Mesothelial cell of epicardium (in vitro differentiated cells): Measurements from ENCODE around the gene DDI2. TPM values are rescaled to one million over a fixed set of nuclear protein-coding genes. Genes with fewer than 3 reads are reported as not detected.
"Not testable (repeated sequence)": the region's sequence is repeated elsewhere in the genome, so short reads cannot be mapped to it uniquely, and the experiment has no call there.

Experiments used
- DNase-seq, 2 experiments: peaks; one replicate each; pipeline ENCODE4 v3.0.0; 2021; ENCODE audit warnings: low spot score in 2 of 2; ENCODE audit not compliant: unreplicated experiment in 2 of 2
- H3K27ac Mint-ChIP-seq: 2 replicates; pipeline ENCODE4 v1.8.0; 2021; ENCODE audit warnings: mixed read lengths
- H3K27me3 Mint-ChIP-seq: 2 replicates; pipeline ENCODE4 v1.8.0; 2021; ENCODE audit warnings: low read depth, mixed read lengths
- H3K36me3 Mint-ChIP-seq: 2 replicates; pipeline ENCODE4 v1.8.0; 2021; ENCODE audit warnings: mixed read lengths
- H3K4me1 Mint-ChIP-seq: 2 replicates; pipeline ENCODE4 v1.8.0; 2021; ENCODE audit warnings: mixed read lengths
- H3K4me3 Mint-ChIP-seq: 2 replicates; pipeline ENCODE4 v1.8.0; 2021; ENCODE audit warnings: mild to moderate bottlenecking, moderate library complexity, mixed read lengths
- H3K9me3 Mint-ChIP-seq: 2 replicates; pipeline ENCODE4 v1.8.0; 2021; ENCODE audit warnings: mixed read lengths
- total RNA-seq: library from RNA; stranded (reverse); gene quantifications from 3 replicates; pipeline ENCODE4 v1.2.1, GENCODE V29; 2021
- TF ChIP-seq, protein P1 (sequence below): fragments of 200-600 bp; sonication (generic); IDR thresholded peaks from one replicate; pipeline ENCODE4 v1.5.0; 2021; ENCODE audit warnings: antibody characterized with exemption; ENCODE audit not compliant: unreplicated experiment

The DDI2 gene
- total RNA-seq, 1 donor from 2014 or later = 34.5 TPM

DNA sequence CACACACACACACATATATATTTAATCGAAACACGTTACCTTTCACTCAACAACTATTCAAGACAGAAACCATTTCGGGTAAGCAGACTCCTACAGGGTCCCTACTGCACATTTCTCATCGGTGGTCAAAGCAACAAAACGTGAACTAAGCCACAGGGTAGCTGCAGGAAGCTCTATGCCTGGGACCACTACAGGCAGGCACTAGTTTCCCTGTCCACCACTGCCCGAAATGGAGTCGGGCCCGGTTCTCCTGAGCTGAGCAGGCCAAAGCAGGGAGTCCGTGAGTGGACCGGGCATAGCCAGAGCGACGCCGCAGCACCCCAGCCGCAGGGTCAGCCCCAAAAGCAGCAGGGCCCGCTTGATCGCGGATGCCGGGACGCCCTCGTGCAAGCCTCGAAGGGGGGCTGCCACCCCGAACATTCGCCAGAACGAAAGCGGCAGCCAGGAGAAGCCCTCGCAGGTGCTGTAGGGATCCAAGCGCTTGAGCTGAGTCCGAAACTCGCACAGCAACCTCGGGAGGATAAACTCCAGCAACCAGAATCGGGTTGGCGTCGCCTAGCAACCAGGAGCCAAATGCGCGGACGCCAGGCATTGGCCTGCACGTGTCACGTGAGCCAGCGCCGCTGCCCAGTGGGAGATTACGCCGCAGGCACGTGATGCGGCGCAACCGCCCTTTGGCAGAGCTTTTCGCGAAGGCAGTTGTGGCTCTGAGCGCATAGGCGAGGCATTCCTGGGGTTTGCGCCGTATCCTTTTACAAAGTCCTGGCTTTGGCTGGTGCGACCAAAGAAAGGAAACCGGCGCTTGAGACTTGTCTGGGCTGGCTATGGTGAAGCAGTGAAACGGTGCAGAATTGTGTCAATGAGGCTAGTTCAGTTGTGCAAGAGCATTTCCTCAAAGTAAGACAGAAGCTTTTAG lies 13.9 kb upstream of the DDI2 start:
- TF ChIP-seq, protein P1, sequence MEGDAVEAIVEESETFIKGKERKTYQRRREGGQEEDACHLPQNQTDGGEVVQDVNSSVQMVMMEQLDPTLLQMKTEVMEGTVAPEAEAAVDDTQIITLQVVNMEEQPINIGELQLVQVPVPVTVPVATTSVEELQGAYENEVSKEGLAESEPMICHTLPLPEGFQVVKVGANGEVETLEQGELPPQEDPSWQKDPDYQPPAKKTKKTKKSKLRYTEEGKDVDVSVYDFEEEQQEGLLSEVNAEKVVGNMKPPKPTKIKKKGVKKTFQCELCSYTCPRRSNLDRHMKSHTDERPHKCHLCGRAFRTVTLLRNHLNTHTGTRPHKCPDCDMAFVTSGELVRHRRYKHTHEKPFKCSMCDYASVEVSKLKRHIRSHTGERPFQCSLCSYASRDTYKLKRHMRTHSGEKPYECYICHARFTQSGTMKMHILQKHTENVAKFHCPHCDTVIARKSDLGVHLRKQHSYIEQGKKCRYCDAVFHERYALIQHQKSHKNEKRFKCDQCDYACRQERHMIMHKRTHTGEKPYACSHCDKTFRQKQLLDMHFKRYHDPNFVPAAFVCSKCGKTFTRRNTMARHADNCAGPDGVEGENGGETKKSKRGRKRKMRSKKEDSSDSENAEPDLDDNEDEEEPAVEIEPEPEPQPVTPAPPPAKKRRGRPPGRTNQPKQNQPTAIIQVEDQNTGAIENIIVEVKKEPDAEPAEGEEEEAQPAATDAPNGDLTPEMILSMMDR = no peak
- Mint-ChIP-seq H3K27ac (peak overlapping the region; percentile 94), H3K4me3 (peak overlapping the region; percentile 79), H3K27me3 (peaks cover 8% of the 10 kb centered on the region), H3K4me1 (peaks cover 10% of the 10 kb centered on the region), H3K9me3 (no peaks in the 10 kb centered on the region), H3K36me3 (no peaks in the 10 kb centered on the region)
- peak; percentile 89 to 92 for DNase-seq

DNA sequence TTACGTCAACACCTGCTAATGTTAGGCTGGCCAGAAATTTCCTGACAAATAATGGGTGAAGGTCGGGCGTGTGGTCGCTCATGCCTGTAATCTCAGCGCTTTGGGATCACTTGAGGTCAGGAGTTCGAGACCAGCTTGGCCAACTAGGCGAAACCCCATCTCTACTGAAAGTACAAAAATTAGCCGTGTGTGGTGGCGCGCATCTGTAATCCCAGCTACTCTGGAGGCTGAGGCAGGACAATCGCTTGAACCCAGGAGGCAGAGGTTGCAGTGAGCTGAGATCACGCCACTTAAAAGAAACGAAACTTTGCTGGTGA lies 13.3 kb upstream of the DDI2 start:
- H3K27me3 Mint-ChIP-seq, DNase-seq, H3K9me3 Mint-ChIP-seq, H3K36me3 Mint-ChIP-seq: not testable (repeated sequence)
- Mint-ChIP-seq H3K4me1 (peaks cover 10% of the 10 kb centered on the region), H3K4me3 (peak overlapping the region; percentile 79), H3K27ac (peak overlapping the region; percentile 94)

DNA sequence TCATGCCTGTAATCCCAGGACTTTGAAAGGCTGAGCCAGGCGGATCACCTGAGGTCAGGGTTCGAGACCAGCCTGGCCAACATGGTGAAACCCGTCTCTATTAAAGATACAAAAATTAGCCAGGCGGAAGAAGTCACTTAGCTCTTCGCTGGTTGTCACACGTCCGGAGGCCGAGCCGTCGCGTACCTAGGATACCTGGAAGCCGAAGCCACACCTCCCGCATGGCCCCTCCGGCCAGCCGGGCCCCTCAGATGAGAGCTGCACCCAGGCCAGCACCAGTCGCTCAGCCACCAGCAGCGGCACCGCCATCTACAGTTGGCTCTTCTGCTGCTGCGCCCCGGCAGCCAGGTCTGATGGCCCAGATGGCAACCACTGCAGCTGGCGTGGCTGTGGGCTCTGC lies 12.9 kb upstream of the DDI2 start:
- not testable (repeated sequence) for H3K36me3 Mint-ChIP-seq, H3K27ac Mint-ChIP-seq, H3K9me3 Mint-ChIP-seq, H3K27me3 Mint-ChIP-seq, DNase-seq
- Mint-ChIP-seq H3K4me1 (peaks cover 10% of the 10 kb centered on the region), H3K4me3 (peak overlapping the region; percentile 79)

DNA sequence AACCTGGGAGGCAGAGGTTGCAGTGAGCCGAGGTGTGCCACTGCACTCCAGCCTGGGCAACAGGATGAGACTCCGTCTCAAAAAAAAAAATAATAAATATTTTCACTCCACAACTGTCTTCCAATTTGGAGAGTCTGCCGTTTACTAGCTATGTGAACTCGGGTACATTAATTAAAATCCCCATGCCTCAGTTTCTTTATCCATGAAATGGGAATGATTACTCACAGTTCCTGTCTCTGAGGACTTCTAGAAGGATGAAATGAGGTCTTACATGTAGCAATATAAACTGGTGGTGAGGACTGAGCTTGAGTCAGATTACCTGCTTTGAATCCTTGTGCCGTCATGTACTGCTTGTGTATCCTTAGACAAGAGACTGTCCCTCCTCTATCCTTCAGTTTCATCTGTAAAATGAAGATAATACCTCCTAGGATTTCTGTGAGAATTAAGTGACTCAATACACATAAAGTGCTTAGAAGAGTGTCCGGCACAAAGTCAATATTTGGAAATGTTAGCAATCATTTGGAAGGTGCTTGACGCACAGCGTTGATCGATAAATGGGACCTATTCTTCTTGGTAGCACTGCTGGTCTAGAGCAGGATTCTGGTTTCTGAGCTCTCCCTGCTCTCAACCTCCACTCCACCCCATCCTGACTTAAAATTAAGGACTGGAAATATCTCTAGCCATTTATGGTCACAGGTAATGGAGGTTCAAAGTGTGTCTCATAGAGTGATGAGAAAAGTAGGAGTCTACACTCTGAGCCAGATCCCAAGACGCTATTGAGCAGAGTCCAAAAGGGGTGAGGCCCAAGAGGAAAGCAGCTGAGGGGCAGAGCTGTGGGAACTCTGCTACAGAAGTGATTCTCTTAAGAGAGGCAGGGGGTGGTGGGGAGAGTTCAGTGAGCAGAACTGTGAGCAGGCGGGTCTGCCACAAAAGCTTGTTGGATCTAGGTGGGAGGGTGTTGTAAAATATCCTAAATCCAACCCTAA lies 11.6 kb upstream of the DDI2 start:
- TF ChIP-seq, protein P1 = no peak
- Mint-ChIP-seq H3K36me3 (no peaks in the 10 kb centered on the region), H3K27ac (no peak overlapping the region), H3K4me3 (no peak overlapping the region), H3K4me1 (peaks cover 10% of the 10 kb centered on the region), H3K9me3 (no peaks in the 10 kb centered on the region), H3K27me3 (peaks cover 8% of the 10 kb centered on the region)
- DNase-seq = no peak

DNA sequence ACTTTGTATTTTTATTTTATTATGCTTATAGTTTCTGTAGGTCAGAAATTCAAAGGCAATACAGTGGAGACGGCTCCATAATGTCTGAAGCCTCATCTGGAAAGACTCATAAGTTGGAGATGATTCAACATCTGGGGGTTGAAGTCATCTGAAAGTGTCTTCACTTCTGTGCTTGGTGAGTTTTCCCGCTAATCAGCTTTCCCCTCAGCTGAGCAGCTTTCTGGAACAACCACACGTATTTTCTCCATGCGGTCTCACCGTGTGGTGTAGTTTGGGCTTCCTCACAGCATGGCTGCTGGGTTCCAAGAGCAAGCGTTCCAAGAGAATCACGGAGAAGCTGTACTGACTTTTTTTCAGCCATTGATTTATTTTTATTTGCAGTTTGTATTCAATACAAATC lies 7.6 kb upstream of the DDI2 start:
- TF ChIP-seq, protein P1 = no peak

DNA sequence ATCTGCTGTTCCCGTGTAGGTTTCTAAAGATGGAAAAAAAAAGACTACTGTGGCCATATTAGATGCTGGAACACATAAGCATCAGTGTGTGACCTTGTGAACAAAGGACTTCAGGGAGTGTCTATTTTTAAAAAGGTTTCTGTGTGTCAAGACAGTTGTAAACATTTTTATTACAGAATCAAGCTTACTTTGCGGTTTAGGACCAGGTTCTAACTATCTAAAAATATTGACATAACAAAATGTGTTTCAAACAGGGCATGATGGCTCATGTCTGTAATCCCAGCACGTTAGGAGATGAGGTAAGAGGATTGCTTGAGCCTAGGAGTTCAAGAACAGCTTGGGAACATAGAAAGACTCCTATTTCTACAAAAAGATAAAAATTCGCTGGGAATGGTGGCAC lies 7.1 kb upstream of the DDI2 start:
- no peaks in the 10 kb centered on the region for H3K4me1 Mint-ChIP-seq
- no peaks in the 10 kb centered on the region for H3K36me3 Mint-ChIP-seq
- H3K27me3 Mint-ChIP-seq = peaks cover 8% of the 10 kb centered on the region
- no peak overlapping the region for H3K4me3 Mint-ChIP-seq
- no peaks in the 10 kb centered on the region for H3K9me3 Mint-ChIP-seq
- no peak overlapping the region for H3K27ac Mint-ChIP-seq
- no peak for DNase-seq
- TF ChIP-seq, protein P1 = no peak

More for the DNA sequence above, 7.6 kb upstream of the DDI2 start:
- DNase-seq = no peak
- Mint-ChIP-seq H3K27me3 (peaks cover 8% of the 10 kb centered on the region), H3K27ac (no peak overlapping the region), H3K36me3 (no peaks in the 10 kb centered on the region), H3K4me1 (no peaks in the 10 kb centered on the region), H3K4me3 (no peak overlapping the region), H3K9me3 (no peaks in the 10 kb centered on the region)
